ENCODE measurements around the gene CADM1.

DNA sequence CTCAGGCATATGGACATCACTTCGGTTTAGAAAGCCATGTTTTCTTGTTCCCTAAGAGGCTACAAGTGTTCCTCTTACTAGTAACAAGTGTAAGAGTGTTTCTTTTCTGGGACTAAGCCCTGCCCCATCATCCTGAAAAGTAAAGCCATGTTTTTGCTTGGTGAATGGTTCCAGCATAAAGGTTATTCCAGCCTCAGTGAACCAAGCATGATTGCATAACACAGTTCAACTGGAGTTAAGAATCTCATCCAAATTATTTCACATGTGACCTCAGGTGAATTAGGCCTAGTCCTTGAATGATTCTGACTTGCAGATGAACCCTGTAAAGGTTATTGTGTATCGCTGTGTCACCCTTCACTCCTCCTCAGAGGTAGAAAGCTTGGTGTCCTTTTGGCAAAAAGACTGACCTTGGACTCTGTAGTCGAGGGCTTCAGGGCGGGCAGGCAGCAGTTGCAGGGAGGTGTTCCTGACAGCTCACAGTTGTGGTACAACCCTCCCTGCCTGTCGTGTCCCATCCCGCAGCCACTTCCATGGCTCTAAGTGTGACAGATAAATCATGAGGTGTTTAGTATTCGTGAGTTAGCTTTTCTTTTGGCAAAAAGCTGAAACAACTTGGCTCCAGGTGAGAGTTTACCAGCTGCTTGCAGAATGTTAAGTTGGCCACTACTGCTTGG, 321.8 kb downstream of the CADM1 start:
- TF ChIP-seq, protein P1, sequence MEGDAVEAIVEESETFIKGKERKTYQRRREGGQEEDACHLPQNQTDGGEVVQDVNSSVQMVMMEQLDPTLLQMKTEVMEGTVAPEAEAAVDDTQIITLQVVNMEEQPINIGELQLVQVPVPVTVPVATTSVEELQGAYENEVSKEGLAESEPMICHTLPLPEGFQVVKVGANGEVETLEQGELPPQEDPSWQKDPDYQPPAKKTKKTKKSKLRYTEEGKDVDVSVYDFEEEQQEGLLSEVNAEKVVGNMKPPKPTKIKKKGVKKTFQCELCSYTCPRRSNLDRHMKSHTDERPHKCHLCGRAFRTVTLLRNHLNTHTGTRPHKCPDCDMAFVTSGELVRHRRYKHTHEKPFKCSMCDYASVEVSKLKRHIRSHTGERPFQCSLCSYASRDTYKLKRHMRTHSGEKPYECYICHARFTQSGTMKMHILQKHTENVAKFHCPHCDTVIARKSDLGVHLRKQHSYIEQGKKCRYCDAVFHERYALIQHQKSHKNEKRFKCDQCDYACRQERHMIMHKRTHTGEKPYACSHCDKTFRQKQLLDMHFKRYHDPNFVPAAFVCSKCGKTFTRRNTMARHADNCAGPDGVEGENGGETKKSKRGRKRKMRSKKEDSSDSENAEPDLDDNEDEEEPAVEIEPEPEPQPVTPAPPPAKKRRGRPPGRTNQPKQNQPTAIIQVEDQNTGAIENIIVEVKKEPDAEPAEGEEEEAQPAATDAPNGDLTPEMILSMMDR (conservative IDR thresholded peaks at IDR 0.05 in 1 of 2, IDR thresholded peaks at IDR 0.05 in 1 of 2; ENCODE audit: low read depth in 1 of 2, low read length in 2 of 2): no peak
- no peak for TF ChIP-seq EZH2 (IDR thresholded peaks at IDR 0.05; ENCODE audit: low read length, missing control alignments)
